Mammary epithelial cell (primary cell): ENCODE data around the gene TMEM121.

Experiments
- CTCF ChIP-seq, 2 donors: IDR thresholded peaks in 1 of 2; conservative IDR thresholded peaks in 1 of 2; 2 replicates each; pipeline ENCODE4 v1.5.1; 2011 to 2012; ENCODE audit warnings: inconsistent platforms in 2 of 2, low read length in 2 of 2, mild to moderate bottlenecking in 2 of 2, control low read depth in 1 of 2, low read depth in 1 of 2; ENCODE audit not compliant: insufficient read depth in 1 of 2; ENCODE audit errors: extremely low read depth in 1 of 2
- EZH2 ChIP-seq: IDR thresholded peaks from 2 replicates; pipeline ENCODE4 v1.6.1; 2012; ENCODE audit warnings: low read length, inconsistent platforms, borderline replicate concordance

DNA sequence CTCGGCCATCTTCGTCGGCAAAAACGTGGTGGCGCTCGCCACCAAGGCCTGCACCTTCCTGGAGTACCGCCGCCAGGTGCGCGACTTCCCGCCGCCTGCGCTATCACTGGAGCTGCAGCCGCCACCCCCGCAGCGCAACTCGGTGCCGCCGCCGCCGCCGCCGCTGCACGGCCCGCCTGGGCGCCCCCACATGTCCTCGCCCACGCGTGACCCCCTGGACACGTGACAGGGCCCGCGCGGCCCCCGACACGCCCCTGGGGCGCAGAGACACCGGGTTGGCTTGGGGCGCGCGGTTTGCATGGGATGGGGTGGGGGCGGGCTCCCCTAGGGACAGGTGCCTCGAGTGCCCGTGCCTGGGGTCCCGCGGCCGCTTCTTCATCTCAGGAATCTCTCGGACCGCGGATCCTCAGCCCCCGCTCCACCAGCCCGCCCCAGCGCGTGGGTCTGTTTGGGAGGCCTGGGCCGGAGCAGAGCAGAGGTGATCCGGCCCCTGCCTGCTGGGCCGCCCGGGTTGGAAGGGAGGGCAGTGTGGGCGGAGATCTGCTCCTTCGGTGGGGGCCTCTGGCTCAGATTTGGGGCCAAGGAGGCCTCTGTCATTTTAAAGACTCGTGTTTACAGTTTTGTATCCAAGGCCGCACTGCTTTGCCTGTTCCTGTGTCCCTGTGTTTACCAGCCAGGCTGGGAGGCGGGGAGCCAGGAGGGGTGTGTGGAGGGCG, 3.3 kb downstream of the TMEM121 start:
- TF ChIP-seq EZH2, result no peak
- no peak for TF ChIP-seq CTCF (conservative IDR thresholded peaks at IDR 0.05 in 1 of 2, IDR thresholded peaks at IDR 0.05 in 1 of 2; ENCODE audit: extremely low read depth in 1 of 2, insufficient read depth in 1 of 2, low read depth in 1 of 2, low read length in 2 of 2)
